Mucosa of stomach (tissue), 1 donor: ENCODE results near the gene GABPB1.

Experiments used
- H3K27me3 ChIP-seq: one replicate; pipeline ENCODE4 v1.7.0; 2013; ENCODE audit warnings: mild to moderate bottlenecking, low read length; ENCODE audit not compliant: control insufficient read depth, insufficient read depth
- H3K36me3 ChIP-seq: one replicate; pipeline ENCODE4 v1.7.0; 2013; ENCODE audit warnings: low read length; ENCODE audit not compliant: control insufficient read depth, insufficient read depth
- H3K4me1 ChIP-seq: one replicate; pipeline ENCODE4 v1.7.0; 2013; ENCODE audit warnings: mild to moderate bottlenecking, low read length; ENCODE audit not compliant: control insufficient read depth, insufficient read depth
- H3K4me3 ChIP-seq: one replicate; pipeline ENCODE4 v1.7.0; 2013; ENCODE audit warnings: low read length
- H3K9ac ChIP-seq: one replicate; pipeline ENCODE4 v1.7.0; 2013; ENCODE audit warnings: mild to moderate bottlenecking, low read length, moderate library complexity
- H3K9me3 ChIP-seq: one replicate; pipeline ENCODE4 v1.7.0; 2013; ENCODE audit warnings: mild to moderate bottlenecking, low read length, moderate library complexity; ENCODE audit not compliant: control insufficient read depth
- donor health status: Pancreatic carcinoma.

Gene GABPB1

GRCh38 chr15:50229336-50229735 lies 125.7 kb downstream of the GABPB1 start:
- no peaks in the 10 kb centered on the region for H3K4me1 ChIP-seq
- H3K9me3 ChIP-seq = no peaks in the 10 kb centered on the region
- no peak overlapping the region for H3K4me3 ChIP-seq
- no peaks in the 10 kb centered on the region for H3K36me3 ChIP-seq
- no peaks in the 10 kb centered on the region for H3K27me3 ChIP-seq
- no peak overlapping the region for H3K9ac ChIP-seq

DNA sequence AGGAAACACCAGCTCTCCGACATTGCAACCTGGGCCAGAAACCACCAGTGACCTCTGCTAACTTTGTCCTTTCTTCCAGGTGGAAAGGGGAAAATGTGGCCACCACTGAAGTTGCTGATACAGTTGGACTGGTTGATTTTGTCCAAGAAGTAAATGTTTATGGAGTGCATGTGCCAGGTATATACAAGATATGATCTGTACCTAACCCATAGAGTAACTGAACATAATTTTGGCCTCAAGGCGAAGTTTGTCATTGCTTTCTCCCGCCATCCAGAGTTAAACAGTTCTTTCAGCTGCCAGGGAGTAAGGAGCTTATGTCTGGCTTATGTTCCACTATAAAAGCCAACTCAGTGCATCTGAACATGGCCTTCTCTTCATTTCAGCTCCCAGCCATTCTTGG lies 126.1 kb downstream of the GABPB1 start:
- H3K36me3 ChIP-seq = no peaks in the 10 kb centered on the region
- no peaks in the 10 kb centered on the region for H3K4me1 ChIP-seq
- no peaks in the 10 kb centered on the region for H3K9me3 ChIP-seq
- H3K4me3 ChIP-seq = no peak overlapping the region
- no peak overlapping the region for H3K9ac ChIP-seq
- H3K27me3 ChIP-seq = no peaks in the 10 kb centered on the region

DNA sequence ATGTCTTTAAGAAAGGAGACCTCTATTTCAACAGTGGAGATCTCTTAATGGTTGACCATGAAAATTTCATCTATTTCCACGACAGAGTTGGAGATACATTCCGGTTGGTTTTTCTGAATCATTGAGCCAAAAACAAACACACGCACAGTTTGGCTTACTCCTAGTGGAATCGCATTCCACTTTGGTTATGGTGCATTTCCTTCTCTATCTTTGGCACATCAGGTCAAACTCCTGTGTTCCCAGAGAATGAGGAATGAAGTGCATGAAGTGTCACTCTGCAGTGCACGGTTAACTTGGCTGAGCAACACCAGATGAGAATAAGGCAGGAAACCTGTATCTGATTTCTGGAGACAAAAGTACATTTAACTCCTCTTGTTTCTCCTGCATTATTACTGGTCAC lies 127.9 kb downstream of the GABPB1 start:
- no peak overlapping the region for H3K9ac ChIP-seq
- H3K4me3 ChIP-seq = no peak overlapping the region
- H3K36me3 ChIP-seq = no peaks in the 10 kb centered on the region
- H3K27me3 ChIP-seq = no peaks in the 10 kb centered on the region
- H3K9me3 ChIP-seq = no peaks in the 10 kb centered on the region
- no peaks in the 10 kb centered on the region for H3K4me1 ChIP-seq

- Histone ChIP-seq H3K9ac (no peak overlapping the region), H3K36me3 (no peaks in the 10 kb centered on the region), H3K4me1 (peaks cover 6% of the 10 kb centered on the region), H3K9me3 (no peaks in the 10 kb centered on the region), H3K27me3 (no peaks in the 10 kb centered on the region), H3K4me3 (no peak overlapping the region)
These were observed 129.1 kb downstream of the GABPB1 start for GRCh38 chr15:50225938-50226337.
